C4-2B (cell line): ENCODE measurements around the gene PEF1.

ENCODE experiments used
- CTCF ChIP-seq: fragments of 450-650 bp; conservative IDR thresholded peaks from 2 replicates; pipeline ENCODE4 v1.5.1; 2017; ENCODE audit warnings: mild to moderate bottlenecking
- ZFX ChIP-seq: fragments of 450-650 bp; IDR thresholded peaks from 2 replicates; pipeline ENCODE4 v1.6.1; 2017

DNA sequence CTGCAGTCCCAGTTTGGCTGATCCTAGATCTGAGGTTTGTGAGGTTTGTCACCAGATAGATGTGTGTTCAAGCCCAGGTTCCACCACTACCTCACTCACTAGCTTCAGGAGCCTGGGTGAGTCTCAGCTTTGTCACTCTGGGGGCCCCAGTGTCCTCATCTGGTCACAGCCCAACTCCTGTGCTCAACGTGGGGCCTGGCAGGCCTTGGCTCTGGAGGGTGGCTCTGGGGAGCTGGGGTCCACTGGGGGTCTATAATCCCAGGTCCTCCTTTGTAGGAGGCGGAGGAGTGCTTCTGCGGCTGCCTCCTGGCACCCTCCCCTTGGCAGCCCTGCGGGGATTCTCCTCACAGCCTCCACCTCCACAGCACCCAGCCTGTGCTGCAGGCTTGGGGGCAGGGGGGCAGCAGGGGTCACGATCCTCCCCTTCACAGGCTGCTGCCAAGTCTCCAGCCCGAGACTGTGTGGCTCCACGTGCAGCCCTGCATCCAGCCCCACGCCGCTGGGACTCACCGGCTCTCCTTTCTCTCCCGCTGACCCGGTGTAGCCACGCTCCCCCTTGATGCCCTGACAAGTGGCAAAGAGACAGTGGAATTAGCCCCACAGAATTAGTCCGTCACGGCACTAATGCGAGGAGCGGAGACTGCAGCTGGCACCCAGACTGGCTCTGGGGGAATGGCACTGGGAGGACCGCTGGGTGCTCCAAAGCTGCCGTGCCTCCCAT, 22.5 kb upstream of the PEF1 start:
- no peak for TF ChIP-seq CTCF
- TF ChIP-seq ZFX: no peak
